ENCODE data around the gene NEFH.
"Not testable (repeated sequence)": the region's sequence is repeated elsewhere in the genome, so short reads cannot be mapped to it uniquely, and the experiment has no call there.

Gene NEFH

GRCh38 chr22:29479417-29480261 lies at the start of gene NEFH:
NEFH (plus strand) TSS chr22:29480218; CDS start chr22:29480263, 45 bp downstream.
- no peak for DNase-seq (ENCODE audit: low spot score)
- H3K4me3 ChIP-seq: peak within 1 kb of the TSS; percentile 59
- no peak within 1 kb of the TSS for H3K27ac ChIP-seq
- no peak for TF ChIP-seq CTCF (IDR thresholded peaks at IDR 0.05)

- no peak for TF ChIP-seq CTCF (IDR thresholded peaks at IDR 0.05)
- Histone ChIP-seq H3K4me3 (no peak overlapping the region), H3K27ac (no peak overlapping the region)
- peak; percentile 26 for DNase-seq (ENCODE audit: low spot score)
Observed at GRCh38 chr22:29431986-29432385, 48.0 kb upstream of the NEFH start.

GRCh38 chr22:29433856-29434255 lies 46.2 kb upstream of the NEFH start:
- Histone ChIP-seq H3K4me3 (no peak overlapping the region), H3K27ac (no peak overlapping the region)
- TF ChIP-seq CTCF (IDR thresholded peaks at IDR 0.05): no peak
- DNase-seq (ENCODE audit: low spot score): no peak

GRCh38 chr22:29434288-29434687 lies 45.7 kb upstream of the NEFH start:
- no peak for DNase-seq (ENCODE audit: low spot score)
- H3K4me3 ChIP-seq: no peak overlapping the region
- TF ChIP-seq CTCF (IDR thresholded peaks at IDR 0.05): no peak
- no peak overlapping the region for H3K27ac ChIP-seq

- peak; percentile 9 for DNase-seq (ENCODE audit: low spot score)
- H3K4me3 ChIP-seq: no peak overlapping the region
- no peak overlapping the region for H3K27ac ChIP-seq
- TF ChIP-seq CTCF (IDR thresholded peaks at IDR 0.05): no peak
Observed at GRCh38 chr22:29435236-29436136, 44.5 kb upstream of the NEFH start.

- not testable (repeated sequence) for H3K4me3 ChIP-seq, H3K27ac ChIP-seq
- peak; percentile 9 for DNase-seq (ENCODE audit: low spot score)
Observed at GRCh38 chr22:29438283-29438682, 41.7 kb upstream of the NEFH start, which contains the start of gene RFPL1. RFPL1 (plus strand) TSS chr22:29438583.

- no peak overlapping the region for H3K27ac ChIP-seq
- DNase-seq (ENCODE audit: low spot score): no peak
- TF ChIP-seq CTCF (IDR thresholded peaks at IDR 0.05): no peak
Observed at GRCh38 chr22:29442976-29443375, 37.0 kb upstream of the NEFH start.

More at GRCh38 chr22:29442976-29443375, 37.0 kb upstream of the NEFH start:
- H3K4me3 ChIP-seq: no peak overlapping the region

All from coronary artery (tissue), 2 donors.